Inflammatory macrophage treated with lipopolysaccharide for 4 hours (primary cell): ENCODE data around the gene NES.

ENCODE experiments used
- DNase-seq: peaks from one replicate; pipeline ENCODE4 v3.0.0-alpha.2; 2020

The NES gene, protein sequence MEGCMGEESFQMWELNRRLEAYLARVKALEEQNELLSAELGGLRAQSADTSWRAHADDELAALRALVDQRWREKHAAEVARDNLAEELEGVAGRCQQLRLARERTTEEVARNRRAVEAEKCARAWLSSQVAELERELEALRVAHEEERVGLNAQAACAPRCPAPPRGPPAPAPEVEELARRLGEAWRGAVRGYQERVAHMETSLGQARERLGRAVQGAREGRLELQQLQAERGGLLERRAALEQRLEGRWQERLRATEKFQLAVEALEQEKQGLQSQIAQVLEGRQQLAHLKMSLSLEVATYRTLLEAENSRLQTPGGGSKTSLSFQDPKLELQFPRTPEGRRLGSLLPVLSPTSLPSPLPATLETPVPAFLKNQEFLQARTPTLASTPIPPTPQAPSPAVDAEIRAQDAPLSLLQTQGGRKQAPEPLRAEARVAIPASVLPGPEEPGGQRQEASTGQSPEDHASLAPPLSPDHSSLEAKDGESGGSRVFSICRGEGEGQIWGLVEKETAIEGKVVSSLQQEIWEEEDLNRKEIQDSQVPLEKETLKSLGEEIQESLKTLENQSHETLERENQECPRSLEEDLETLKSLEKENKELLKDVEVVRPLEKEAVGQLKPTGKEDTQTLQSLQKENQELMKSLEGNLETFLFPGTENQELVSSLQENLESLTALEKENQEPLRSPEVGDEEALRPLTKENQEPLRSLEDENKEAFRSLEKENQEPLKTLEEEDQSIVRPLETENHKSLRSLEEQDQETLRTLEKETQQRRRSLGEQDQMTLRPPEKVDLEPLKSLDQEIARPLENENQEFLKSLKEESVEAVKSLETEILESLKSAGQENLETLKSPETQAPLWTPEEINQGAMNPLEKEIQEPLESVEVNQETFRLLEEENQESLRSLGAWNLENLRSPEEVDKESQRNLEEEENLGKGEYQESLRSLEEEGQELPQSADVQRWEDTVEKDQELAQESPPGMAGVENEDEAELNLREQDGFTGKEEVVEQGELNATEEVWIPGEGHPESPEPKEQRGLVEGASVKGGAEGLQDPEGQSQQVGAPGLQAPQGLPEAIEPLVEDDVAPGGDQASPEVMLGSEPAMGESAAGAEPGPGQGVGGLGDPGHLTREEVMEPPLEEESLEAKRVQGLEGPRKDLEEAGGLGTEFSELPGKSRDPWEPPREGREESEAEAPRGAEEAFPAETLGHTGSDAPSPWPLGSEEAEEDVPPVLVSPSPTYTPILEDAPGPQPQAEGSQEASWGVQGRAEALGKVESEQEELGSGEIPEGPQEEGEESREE (N-terminal part only)

DNA sequence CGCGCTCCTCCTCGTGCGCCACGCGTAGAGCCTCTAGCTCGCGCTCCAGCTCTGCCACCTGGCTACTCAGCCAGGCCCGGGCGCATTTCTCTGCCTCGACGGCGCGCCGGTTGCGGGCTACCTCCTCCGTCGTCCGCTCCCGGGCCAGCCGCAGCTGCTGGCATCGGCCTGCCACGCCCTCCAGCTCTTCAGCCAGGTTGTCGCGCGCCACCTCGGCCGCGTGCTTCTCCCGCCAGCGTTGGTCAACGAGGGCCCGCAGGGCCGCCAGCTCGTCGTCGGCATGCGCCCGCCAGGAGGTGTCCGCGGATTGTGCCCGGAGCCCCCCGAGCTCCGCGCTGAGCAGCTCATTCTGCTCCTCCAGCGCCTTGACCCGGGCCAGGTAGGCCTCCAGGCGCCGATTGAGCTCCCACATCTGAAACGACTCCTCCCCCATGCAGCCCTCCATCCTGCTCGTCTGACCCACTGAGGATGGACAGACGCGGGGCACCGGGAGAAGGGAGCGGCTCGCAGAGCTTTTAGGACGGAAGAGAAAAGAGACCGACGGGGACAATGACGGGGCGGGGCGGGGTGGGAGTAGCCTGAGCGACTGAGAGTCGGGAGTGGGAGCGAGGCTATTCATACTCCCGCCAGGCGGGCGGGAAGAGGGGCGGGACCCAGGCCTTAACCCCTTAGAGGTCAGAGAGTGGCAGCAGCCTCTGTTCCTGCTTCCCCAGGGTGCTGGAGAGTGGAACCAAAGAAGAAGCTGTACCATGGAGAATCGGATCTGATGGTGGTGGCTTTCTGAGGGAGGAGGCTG is at the start of gene NES:
NES (minus strand) TSS at position 588 of the 796 bp plus-strand sequence; CDS start at position 445, 143 bp downstream.
- DNase-seq, result peak; percentile 14

DNA sequence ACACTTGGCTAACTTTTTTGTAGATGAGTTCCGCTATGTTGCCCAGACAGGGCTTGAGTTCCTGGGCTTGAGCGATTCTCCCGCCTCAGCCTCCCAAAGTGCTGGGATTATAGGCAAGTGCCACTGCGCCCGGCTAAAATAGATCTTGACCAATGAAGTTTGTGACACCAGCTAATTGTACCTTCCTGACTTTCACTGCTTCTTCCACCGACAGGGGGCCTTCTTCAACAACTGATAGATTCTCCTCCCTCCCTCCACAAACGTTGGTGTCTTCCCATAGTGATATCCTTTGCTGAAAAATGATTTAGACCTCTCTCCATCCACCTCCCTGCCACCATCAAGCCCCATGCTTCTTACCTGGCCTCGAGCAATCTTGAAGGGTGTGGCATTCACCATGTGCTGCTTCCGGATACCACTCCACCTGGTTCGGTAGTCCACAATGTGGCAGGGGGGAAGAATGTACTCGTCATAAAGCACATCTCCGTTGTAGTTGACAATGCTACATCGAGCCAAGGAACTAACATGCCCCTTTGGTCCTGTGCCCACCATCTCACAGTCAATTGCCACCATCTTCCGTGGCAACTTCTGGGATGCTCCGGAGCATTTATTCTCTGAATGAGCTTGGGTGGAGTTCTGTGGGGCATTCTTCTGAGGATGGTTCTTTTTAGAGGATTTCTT is 49.5 kb upstream of the NES start:
- peak; percentile 67 for DNase-seq

DNA sequence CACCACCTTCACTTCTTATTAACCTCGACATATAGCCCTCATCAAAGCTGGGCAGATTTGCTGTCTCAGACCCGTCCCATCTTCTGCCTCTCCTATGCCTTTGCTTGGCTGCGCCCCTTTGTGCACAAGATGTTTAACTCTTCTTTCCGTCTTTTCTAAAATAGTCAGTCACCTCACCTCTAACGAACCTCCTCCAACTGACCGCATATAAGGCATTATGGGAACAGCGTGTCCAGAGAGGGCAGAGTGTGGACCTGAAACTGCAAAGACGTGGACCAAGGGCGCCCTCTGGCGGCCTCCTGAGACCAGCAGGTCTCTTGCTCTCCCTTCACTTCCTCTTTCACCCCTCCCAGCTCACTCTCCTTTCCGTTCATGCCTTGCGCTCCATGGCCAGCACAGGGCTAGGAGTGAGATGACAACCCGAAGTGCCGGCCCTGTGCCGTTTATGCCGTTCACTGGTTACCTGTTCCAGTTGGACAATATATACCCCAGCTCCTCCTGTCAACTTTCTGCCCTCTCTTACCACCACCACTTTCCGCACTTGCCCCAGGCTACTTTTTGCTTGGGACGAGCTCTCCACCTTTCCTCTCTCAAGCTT is 48.6 kb upstream of the NES start:
- DNase-seq, result peak; percentile 88

DNA sequence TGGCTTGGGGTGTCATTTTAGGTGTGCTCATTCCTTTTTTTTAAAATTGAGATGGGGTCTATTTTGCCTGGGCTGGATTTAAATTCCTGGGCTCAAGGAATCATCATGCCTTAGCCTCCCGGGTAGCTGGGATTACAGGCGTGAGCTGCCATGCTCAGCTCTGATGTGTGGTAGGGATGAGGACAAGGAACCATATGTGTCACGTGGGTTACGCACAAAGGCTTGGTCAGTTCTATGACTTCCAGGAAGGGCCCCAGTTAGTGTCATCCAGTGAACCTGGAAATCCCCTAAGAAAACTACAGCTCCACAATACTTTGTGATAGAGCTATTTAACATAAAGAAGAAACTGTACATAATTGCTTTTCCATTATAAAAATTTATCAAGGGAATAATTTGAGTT is 44.3 kb upstream of the NES start:
- DNase-seq, result peak; percentile 18

DNA sequence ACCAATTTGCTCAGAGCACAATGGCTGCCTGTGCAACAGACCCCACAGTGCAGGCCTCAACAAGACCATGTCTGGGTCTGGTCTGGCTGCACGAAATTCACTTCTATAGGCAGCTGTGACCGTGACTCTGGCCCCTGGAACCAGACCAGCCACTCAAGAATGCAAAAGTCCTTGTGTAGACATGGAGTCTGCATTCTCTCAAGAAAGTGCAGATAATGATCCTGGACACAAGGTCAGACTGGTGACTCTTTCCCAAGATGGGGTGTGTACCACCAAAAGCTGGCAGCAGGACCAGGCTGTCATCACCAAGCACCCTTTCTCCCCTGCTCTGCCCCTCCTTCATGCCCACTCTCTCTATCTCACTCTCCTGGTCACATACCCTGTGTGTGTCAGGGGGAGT is 43.9 kb upstream of the NES start:
- no peak for DNase-seq

DNA sequence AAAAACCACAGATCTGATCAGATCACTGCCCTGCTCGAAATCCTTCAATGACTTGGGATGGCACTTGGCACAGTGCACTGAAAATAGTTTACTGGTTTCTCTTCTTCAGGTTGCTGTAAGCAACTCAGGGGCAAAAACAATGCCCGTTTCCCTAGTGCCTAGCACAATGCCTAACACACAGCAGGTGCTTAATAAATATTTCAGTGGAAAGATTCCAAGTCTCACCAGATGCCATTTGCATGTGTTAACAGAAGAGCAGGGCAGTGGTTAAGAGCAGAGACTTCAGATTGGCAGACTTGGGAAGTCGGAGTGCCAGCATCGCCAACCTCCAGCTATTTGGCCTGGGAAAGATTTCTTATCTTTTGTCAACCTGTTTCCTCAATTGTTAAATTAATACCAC is 40.1 kb upstream of the NES start:
- DNase-seq, result no peak

DNA sequence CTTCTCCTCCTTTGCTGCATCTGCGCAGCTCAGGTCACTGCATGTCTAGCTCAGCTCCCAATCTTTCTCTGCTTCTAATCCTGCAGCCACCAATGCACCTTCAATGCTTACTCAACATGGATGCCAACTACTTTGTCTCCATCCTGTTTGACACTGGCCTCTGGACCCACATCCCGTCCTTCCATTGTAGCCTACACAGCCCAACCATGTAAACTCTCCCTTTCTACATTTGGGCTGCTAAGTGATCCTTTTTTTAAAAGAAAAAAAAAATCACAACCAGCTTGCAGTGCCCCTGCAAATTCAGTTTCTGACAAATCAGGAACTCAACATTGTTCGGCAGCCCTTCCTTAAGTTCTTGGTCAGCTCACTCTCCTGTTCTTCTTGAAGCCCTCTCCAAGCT is 37.6 kb upstream of the NES start:
- DNase-seq, result no peak

DNA sequence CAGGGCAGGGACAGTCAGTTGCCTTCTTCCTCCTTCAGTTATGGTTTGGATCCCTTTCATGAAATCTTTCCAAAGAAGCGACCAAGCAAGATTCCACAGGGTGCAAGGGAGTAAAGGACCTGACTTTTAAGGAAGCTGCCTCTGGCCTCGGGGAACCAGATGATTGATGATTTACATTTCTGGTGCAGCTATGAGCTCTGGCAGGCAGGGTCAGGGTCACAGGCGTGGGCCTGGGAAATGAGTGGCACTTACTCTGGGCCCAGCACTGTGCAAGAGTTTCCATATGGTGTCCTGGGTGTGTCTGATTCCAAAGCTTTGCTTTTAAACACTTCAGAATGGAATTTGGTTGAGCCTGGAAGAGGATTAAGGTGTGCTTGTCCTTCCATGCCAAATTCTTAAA is 35.4 kb upstream of the NES start:
- DNase-seq, result no peak

DNA sequence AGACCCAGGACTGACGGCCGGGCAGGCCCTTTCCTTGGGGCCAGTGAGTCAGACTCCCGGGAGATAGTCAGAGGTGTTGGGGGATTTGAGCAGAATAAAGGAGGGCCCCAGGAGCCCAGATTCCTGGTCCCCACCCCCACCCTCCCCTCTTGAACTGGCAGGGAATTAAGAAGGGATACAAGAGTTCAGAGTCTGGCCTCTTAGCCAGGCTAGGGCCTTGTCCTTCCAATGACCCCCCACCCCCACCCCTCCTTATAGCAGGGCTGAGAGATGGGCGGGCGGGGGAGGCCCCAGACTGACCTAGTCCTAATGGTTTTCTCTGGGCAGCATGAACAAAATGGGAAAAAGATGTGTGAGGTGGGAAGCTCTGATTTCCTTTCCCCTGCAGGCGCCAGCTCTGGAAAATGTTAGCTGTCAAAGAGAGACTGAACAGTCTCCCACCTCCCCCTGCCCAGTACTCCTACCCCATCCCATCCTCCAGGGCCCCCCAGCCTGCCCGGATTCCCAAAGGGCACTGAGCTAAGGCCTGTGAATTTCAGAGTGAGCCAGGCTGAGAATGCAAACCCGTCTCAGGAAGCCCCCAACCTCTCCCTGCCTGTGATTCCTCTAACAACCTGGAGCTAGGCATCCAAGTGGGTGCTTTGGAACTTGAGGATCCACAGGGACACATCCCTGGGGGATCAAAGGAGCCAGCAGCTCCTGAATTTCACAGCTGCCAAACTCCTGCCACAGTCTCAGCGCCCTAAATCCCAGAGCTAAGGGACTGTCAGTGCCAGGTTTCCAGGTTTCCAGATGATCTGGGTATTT is 34.0 kb upstream of the NES start:
- no peak for DNase-seq

DNA sequence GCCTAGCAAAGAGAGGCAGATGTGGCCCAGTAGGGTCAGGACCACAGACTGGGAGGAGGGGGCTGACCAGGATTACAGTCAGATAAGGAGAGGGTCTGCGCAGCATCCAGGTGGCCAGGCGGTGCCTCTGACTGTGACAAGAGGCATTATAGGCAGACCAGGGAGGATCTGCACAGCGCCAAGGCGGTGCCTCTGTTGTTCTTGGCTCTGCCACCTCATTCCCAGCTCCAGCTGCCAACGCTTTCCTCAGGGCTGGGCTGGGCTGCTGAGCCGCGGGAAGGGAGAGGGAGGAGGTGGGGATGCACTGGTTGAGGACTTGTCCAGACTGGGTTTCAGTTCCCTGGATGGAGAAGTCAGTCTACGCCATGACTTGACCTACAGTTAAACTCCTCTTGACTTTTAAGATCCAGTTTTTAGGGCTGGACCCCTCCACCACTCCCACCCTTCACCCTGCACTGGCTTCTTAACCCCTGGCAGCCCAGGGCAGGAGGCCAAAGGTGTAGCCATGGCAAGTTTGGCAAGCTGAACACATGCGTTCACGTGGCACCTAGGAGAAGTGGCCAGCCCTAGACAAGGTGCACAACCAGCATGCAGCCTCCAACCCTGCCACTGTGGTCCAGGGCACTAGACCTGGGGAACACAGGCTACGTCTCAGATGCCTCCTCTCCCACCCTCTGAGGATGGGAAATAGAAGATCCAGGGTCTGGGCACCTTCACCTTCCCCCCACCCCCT is 32.7 kb upstream of the NES start:
- no peak for DNase-seq

DNA sequence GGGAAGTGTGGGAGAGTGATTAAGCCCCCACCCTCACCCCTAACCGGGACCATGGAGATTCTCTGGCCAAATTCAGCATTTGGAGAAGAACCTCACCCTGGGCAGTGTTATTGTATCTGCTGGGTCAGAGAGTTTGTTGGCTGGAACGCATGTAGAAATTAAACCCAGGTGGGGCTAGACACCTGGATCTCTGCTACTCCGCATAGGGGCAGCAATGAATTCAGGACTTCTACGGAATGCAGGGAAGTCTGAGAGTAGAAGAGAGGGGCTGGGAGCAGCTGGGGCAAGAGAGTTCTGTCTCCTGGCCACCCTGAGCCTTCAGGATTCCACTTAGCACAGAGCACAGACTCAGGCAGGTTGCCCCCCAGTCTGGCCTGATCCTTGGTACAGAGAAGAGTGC is 31.8 kb upstream of the NES start:
- no peak for DNase-seq

DNA sequence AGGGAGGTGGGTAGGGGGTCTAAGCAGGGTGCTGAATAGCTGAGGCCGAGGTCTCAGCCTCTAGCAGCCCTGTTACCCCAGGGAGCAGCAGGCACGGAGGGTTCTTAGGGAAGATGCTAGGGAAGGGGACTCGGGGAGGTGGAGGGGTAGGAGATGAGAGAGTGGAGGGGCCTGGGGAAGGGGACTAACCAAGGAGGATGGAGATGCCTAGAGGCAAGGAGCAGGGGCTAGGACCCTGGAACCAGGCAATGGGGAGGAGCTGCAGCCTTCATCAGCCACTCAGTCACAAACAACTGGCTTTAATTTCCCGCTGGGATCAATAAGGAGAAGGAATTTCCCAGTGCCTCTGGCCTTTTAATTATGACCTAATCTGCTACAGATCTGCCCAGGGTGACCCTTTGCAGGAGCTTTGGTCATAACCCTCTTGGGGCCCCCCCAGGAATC is 31.0 kb upstream of the NES start:
- DNase-seq, result no peak

DNA sequence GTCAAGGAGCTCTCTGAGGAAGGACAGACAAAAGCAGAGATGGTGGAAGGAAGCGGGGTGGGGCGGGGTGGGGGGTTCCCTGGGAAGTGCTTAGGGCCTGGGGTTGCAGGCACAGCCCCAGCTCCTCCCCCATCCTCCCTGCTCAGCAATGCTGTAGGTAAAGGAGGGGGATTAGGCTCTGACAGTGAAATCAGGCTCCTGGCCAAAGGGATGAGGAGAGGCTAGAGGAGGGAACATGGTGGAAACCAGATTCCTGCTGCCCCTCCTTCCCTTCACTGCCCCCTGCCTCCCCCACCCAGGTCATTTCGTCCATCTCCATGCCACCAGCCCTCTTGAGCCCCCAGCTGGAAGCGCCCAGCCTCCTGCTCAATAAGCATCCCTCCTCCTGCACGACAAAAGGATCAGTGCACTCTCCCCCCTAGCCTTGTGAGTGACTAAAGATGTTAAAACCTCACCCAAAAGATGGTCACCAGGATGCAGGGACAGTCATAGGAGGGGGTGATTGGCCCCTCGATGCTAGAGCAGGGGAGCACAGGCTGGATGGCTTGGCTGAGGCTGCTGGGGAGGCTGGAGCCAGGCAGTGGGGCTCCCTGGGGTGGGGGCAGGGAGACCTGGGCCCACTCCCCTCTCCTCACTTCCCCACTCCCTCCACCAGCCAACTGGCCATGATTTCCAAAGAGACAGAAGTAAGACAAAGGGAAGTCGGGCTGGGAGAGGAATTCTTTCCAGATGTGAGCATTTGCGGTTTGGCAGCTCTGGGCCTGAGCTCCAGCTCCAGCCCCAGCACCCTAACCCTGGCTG is 30.4 kb upstream of the NES start:
- DNase-seq, result no peak

DNA sequence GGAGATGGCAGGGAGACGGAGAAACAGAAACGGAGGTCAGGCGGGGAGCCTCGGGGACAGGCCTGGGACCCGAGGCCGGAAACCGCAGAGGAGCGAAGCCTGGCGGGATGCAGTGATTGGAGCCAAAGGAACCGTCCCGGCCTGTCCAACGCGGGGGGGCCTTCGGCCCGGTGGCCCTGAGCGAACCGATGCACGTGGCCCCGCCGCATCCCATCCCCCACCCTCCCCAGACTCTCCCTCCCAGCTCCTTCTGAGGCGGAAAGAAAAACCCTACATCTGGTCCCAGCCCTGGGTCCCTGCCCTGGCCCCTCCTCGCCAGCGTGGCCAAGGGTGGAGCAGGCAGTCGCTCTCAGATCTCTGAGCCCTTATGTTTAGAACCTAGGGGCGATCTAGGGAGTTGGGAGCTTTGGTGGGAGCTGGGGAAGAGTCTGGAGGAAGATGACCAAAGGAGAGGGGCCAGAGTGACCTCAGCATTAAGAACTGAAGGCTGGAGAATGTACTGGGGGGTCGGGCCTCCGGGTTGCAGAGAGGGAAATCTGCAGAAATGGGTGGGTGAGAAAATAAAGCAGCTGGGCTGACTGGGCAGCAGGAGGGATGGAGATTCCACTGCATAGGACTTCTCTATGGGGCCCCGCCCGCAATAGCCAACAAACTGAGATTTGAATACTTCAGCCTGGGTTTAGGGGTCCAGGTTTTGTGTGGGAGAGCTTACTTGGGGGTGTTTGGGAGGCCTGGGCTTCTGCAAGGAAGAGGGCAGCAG is 29.6 kb upstream of the NES start:
- DNase-seq, result no peak

DNA sequence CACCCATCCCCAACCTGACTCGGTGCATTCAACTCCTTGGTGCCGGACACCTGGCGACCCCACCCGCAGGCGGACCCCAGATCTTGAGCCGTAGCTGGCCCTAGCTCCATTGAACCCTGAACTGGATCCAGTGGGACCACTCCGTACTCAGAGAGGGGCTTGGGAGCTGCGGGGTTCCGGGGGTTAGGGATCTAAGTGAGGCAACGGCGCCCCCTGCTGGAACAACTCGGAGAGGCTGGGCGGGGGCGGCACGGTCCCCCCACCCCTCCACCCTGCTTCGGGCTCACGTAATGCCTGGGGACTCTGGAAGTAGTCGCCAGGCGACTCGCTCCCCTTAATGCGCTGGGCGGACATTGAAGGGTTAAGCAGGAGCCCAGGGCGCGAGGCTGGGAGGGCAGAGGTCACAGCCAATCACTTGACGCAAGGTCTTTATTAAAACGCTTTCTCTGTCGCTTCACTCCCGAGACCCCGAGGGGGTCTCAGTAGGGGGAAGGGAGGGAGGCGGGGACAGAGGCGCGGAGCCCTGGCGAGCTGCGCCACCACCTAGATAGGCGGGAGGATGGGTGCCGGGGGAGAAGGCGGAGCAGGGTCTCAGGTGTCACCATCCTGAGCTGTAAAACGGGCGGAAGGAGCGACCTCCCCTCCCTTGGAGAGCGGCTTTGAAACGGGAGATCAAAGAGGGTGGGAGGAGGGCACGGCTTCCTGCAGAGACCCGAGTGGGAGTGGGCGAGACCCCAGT is 28.9 kb upstream of the NES start:
- peak; percentile 52 for DNase-seq

DNA sequence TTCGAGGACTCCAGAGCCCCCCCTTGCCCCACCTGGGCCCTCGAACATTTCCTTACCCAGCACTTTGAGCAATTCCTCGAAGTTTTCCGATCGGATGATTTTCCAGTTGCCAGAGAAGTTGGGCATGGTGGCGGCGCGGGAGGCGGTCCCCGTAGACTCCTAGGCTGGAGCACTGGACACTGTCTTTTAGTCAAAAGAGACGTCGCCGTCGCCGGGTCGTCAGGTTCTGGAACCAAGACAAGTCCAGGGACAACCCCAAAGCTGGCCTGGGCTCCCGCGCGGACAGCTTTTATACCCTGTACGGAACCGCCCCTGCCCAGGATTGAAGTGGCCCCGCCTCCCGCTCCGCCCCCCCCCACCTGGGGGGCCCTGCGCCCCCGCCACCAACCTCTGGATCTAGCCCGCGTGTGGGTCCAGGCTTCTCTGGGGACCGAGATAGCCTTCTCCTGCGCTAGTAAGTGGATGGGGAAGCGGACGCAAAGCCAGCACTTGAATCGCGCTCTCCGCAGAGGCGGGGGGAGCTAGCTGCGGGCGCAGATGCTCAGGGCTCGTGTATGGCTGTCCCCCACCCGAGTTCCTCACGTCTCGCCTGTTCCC is 28.2 kb upstream of the NES start, which contains the start of gene CRABP2:
CRABP2 (minus strand) TSS at position 263 of the 597 bp plus-strand sequence; CDS start at position 126, 137 bp downstream.
- DNase-seq, result no peak

DNA sequence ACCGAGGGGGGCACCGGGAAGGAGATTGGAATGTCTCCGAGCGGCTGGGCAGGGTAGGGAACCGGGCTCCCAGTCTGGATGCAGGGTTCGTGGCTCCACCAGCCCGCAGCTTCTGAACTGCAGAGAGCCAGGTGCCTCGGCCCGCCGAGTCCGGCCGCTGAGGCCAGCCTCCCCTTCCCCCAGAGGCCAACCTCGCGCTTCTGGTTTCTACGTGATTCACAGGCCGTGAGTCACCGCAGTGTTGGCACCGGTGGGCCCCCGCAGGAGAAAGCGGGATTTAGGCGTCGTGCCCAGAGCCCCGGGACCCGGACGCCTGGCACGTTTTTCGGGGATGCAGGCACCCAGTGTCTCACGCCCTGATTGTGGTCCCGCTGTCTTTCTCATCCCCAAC is 27.7 kb upstream of the NES start:
- DNase-seq, result peak; percentile 67
